H1 (cell line): ENCODE measurements around the gene MYLK4.

Experiments used
- ASH2L ChIP-seq: fragments of 200-600, 300-600 bp; sonication (generic); IDR thresholded peaks from one replicate; pipeline ENCODE4 v1.7.1; 2017; ENCODE audit warnings: low read length
- CHD1 ChIP-seq: IDR thresholded peaks from 2 replicates; pipeline ENCODE4 v1.6.1; 2012; ENCODE audit warnings: low read depth, low read length, improper control_type of control experiment
- CTCF ChIP-seq, 3 experiments: IDR thresholded peaks; 1 replicate in 2 of 3; 2 replicates in 1 of 3; pipeline versions ENCODE4 v1.5.1 to v1.6.1; 2011; ENCODE audit warnings: low read length in 3 of 3, mild to moderate bottlenecking in 3 of 3, inconsistent platforms in 2 of 3, low read depth in 1 of 3, moderate library complexity in 1 of 3; ENCODE audit not compliant: insufficient read depth in 1 of 3; ENCODE audit errors: control extremely low read depth in 1 of 3
- EGR1 ChIP-seq: IDR thresholded peaks from 2 replicates; pipeline ENCODE4 v1.6.1; 2011; ENCODE audit warnings: low read depth, low read length, borderline replicate concordance
- EP300 ChIP-seq, 2 experiments: IDR thresholded peaks; 1 replicate in 1 of 2; 2 replicates in 1 of 2; pipeline ENCODE4 v1.6.1; 2011 to 2012; ENCODE audit warnings: low read depth in 2 of 2, low read length in 2 of 2, mild to moderate bottlenecking in 2 of 2, borderline replicate concordance in 1 of 2, inconsistent platforms in 1 of 2, moderate library complexity in 1 of 2
- HDAC2 ChIP-seq, 2 experiments: fragments of 300-600 bp in 1 of 2; sonication (generic) in 1 of 2; IDR thresholded peaks; 2 replicates each; pipeline ENCODE4 v1.6.1; 2011 to 2012; ENCODE audit warnings: low read depth in 2 of 2, low read length in 2 of 2, mild to moderate bottlenecking in 2 of 2, moderate library complexity in 2 of 2, borderline replicate concordance in 1 of 2, inconsistent platforms in 1 of 2
- JUN ChIP-seq: IDR thresholded peaks from 2 replicates; pipeline ENCODE4 v1.6.1; 2011; ENCODE audit warnings: low read depth, mild to moderate bottlenecking, improper control_type of control experiment, low read length
- KDM1A ChIP-seq: fragments of 200-600, 300-600 bp; sonication (generic); IDR thresholded peaks from 2 replicates; pipeline ENCODE4 v1.7.1; 2016; ENCODE audit warnings: mild to moderate bottlenecking, low read length, borderline replicate concordance
- POLR2A ChIP-seq, 2 experiments: IDR thresholded peaks; 1 replicate in 1 of 2; 2 replicates in 1 of 2; pipeline ENCODE4 v1.6.1; 2011; ENCODE audit warnings: low read depth in 2 of 2, low read length in 2 of 2, mild to moderate bottlenecking in 2 of 2; ENCODE audit errors: control extremely low read depth in 1 of 2
- POU5F1 ChIP-seq: IDR thresholded peaks from 2 replicates; pipeline ENCODE4 v1.6.1; 2011; ENCODE audit warnings: low read depth, mild to moderate bottlenecking, low read length, moderate library complexity
- SIN3A ChIP-seq, 2 experiments: IDR thresholded peaks in 1 of 2; conservative IDR thresholded peaks in 1 of 2; 2 replicates each; pipeline ENCODE4 v1.6.1; 2011 to 2012; ENCODE audit warnings: low read length in 2 of 2, improper control_type of control experiment in 1 of 2, low read depth in 1 of 2, mild to moderate bottlenecking in 1 of 2
- SP1 ChIP-seq: IDR thresholded peaks from 2 replicates; pipeline ENCODE4 v1.6.1; 2011; ENCODE audit warnings: low read depth, low read length
- SUZ12 ChIP-seq: fragments of 200-600 bp; sonication (generic); IDR thresholded peaks from 2 replicates; pipeline ENCODE4 v1.6.1; 2012; ENCODE audit warnings: mild to moderate bottlenecking, inconsistent platforms, low read length, moderate library complexity, mixed read lengths
- TF ChIP-seq, protein P1 (sequence below): IDR thresholded peaks from 2 replicates; pipeline ENCODE4 v1.6.1; 2011; ENCODE audit warnings: low read length, improper control_type of control experiment

- TF ChIP-seq CTCF (IDR thresholded peaks at IDR 0.05; ENCODE audit: control extremely low read depth in 1 of 3, insufficient read depth in 1 of 3, low read depth in 1 of 3, low read length in 3 of 3) (no peak), JUN (no peak), CHD1 (no peak), POU5F1 (no peak), EP300 (IDR thresholded peaks at IDR 0.05; ENCODE audit: borderline replicate concordance in 1 of 2, low read depth in 2 of 2, low read length in 2 of 2) (no peak), SIN3A (conservative IDR thresholded peaks at IDR 0.05 in 1 of 2, IDR thresholded peaks at IDR 0.05 in 1 of 2; ENCODE audit: low read depth in 1 of 2, low read length in 2 of 2) (no peak), KDM1A (no peak), SP1 (no peak), POLR2A (IDR thresholded peaks at IDR 0.05; ENCODE audit: control extremely low read depth in 1 of 2, low read depth in 2 of 2, low read length in 2 of 2) (no peak), EGR1 (no peak), HDAC2 (IDR thresholded peaks at IDR 0.05; ENCODE audit: borderline replicate concordance in 1 of 2, low read depth in 2 of 2, low read length in 2 of 2) (no peak), ASH2L (no peak), SUZ12 (no peak)
- TF ChIP-seq, protein P1, sequence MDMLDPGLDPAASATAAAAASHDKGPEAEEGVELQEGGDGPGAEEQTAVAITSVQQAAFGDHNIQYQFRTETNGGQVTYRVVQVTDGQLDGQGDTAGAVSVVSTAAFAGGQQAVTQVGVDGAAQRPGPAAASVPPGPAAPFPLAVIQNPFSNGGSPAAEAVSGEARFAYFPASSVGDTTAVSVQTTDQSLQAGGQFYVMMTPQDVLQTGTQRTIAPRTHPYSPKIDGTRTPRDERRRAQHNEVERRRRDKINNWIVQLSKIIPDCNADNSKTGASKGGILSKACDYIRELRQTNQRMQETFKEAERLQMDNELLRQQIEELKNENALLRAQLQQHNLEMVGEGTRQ, result no peak
Measured at GRCh38 chr6:2756241-2756640, 5.5 kb upstream of the MYLK4 start.
